HG02885 (cell line): Measurements from ENCODE around the gene LEF1.
A peak's percentile ranks its signal among the peaks of the same experiment; 100 is the strongest.

Experiments used
- ATAC-seq: cut with Tn5 transposase; IDR thresholded peaks from one replicate; pipeline ENCODE4 v1.9.1; 2021; ENCODE audit warnings: mild to moderate bottlenecking; ENCODE audit not compliant: unreplicated experiment, poor library complexity

Gene LEF1

GRCh38 chr4:108152980-108153379 is 15.8 kb downstream of the LEF1 start:
- ATAC-seq = no peak

- no peak for ATAC-seq
Observed at GRCh38 chr4:108149588-108150380, 18.9 kb downstream of the LEF1 start.

- ATAC-seq = no peak
Observed at GRCh38 chr4:108148316-108148715, 20.4 kb downstream of the LEF1 start.

- no peak for ATAC-seq
Observed at GRCh38 chr4:108146819-108147218, 21.9 kb downstream of the LEF1 start.

DNA sequence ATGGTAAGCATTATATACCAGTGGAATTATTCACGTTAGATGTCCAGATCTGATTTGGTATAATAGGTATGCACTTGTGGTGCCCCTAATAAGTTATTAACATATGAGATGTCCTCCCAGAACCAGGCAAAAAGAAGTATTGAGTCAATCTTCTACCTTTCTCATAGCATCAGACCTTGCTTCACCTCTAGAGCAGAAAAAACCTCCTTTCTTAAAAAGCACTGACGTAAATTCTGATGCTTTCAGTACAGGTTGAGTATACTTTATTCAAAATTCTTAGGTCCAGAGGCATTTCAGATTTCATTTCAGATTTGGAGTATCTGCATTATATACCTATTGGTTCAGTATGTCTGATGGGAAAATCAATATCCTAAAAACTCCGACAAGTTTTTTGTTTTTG is 22.4 kb downstream of the LEF1 start:
- no peak for ATAC-seq

DNA sequence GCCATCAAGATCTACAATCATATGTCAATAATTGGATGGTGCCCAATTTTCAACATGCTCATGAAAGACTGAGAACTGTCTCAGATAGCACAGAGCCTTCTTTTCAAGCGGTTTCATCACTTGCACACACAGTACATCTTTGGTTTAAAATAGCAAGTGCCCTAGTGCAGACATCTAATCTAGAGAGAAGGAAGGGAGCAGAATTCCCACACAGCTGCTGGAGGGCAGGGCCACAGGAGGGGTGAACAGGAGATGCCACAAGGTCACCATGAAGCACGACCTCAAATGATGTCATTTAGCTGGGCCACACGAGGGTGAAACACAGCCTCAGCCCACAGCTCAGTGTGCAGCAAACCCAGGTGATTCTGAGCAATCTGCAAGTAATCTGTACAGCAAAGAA is 24.3 kb downstream of the LEF1 start:
- ATAC-seq = peak; percentile 50

DNA sequence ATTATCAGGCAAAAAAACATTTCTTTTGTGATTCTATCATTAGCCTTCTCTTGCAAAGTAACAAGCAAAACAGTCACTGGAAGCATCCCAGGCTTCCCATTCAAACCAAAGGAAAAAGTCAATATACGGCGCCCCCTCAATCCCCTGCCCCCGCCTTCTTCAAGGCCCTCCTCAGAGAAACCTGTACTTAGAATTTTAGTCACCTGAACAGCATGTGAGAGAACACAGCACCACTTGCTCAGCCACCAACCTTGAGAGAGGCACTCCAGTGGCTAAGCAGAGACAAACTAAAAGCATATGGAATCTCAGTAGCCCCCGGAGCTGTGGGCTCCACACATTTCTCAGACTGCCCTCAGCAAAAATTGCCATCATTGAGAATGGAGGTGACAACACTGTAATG is 25.2 kb downstream of the LEF1 start:
- no peak for ATAC-seq

- no peak for ATAC-seq
Observed at GRCh38 chr4:108142870-108143269, 25.9 kb downstream of the LEF1 start.

GRCh38 chr4:108141213-108141950 is 27.4 kb downstream of the LEF1 start:
- ATAC-seq = no peak

DNA sequence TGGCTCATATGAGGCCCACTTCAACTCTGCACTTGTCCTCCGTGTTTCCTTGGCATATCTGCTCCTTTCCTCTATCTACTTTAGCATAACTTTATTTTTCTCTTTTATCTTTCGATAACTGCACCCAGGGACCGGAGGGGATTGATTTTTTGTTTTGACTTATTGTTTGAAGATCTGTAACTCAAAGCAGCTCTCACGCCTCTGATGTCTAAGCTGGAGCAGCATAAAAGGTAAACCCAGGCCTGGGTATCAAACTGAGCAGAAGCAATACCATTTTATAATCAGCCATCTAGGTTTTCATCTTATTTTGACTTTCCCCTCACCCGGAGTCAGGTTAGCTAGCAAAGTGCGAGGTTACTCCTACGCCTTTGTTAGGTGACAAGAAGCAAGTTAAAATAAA is 28.4 kb downstream of the LEF1 start:
- ATAC-seq = no peak

DNA sequence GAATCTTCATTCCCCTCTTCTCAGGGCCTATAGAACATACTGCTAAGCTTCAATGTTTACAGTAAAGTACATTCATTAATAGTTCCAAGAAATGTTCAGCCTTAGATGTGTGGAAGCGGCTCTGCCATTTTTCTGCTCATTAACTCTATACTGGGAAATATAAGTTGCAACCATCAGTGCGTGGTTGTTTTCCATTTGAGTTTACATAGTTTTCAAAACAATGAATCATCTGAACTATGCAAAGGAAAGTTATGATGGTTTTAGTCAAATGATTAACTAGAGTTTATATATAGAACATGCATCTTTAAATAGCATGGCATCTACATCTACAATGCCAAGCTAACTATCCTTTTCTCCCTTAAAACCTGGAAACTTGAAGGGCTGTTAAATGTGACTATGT is 29.6 kb downstream of the LEF1 start:
- ATAC-seq = peak; percentile 56

DNA sequence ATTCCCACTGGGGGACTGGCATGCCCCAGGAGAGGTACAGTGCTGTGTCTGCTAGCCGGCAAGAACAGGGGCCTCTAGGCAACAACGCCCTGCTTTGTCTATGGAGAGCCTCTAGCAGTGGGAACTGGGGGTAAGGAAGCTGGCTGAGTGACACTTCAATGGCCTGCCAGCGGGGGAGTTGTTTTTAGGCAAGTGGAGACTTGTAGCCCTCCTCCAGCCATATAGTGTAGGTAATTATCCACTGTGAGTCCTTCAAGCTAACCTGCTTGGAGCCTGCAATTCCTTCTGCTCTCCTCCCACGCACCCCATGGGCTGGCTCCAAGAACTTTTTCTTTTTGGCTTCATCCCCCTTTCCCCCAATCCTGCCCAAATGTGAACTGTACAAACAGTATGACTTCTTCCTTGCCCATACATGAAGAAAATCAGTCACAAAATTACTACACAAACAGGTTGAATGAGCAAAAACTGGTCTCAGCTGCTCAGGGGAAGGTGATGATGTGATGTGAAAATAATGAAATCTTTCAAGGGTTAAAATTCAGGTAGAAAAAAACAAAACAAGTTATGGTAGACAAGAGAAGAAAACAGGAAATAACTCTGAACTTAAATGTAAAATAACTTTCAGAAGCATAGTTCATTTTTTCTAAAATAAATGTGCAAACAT is 33.1 kb downstream of the LEF1 start:
- ATAC-seq = no peak

DNA sequence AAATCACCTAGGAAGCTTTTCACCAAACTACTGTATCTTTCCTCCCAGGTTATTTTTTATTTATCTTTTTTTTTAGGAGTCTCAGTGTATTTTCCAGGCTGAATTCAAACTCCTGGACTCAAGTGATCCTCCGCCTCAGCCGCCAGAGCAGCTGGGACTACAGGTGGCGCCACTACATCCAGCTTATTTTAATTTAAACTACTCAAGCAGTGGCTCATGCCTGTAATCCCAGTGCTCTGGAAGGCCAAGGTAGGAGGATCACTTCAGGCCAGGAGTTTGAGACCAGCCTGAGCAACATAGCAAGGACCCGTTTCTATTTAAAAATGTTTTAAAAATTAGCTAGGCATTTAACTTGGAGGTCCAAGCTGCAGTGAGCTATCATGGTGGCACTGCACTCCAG is 37.8 kb downstream of the LEF1 start:
- no peak for ATAC-seq

GRCh38 chr4:108129196-108129595 is 39.5 kb downstream of the LEF1 start:
- no peak for ATAC-seq

GRCh38 chr4:108126806-108127205 is 41.9 kb downstream of the LEF1 start:
- no peak for ATAC-seq

- no peak for ATAC-seq
Observed at GRCh38 chr4:108120789-108121188, 47.9 kb downstream of the LEF1 start.

- peak; percentile 11 for ATAC-seq
Observed at GRCh38 chr4:108119199-108119800, 49.4 kb downstream of the LEF1 start.

DNA sequence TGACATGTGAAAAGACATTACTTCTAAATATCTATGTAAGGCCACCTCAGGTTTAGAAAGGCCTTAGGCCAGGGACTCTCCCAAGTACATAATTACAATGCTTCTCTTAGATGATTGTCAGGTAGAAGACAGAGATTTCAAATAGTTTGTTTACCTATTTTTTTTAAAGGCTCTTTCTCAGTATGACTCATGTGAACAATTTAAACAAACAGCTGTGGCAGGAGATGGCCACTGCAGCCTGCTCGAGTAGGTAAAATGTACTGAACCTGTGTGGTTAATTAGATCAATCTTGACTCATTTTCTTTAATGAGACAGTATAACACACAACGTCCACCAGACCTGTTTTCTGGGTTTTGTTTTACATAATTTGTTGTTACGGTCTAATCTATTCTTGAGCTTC is 50.2 kb downstream of the LEF1 start:
- peak; percentile 91 for ATAC-seq

DNA sequence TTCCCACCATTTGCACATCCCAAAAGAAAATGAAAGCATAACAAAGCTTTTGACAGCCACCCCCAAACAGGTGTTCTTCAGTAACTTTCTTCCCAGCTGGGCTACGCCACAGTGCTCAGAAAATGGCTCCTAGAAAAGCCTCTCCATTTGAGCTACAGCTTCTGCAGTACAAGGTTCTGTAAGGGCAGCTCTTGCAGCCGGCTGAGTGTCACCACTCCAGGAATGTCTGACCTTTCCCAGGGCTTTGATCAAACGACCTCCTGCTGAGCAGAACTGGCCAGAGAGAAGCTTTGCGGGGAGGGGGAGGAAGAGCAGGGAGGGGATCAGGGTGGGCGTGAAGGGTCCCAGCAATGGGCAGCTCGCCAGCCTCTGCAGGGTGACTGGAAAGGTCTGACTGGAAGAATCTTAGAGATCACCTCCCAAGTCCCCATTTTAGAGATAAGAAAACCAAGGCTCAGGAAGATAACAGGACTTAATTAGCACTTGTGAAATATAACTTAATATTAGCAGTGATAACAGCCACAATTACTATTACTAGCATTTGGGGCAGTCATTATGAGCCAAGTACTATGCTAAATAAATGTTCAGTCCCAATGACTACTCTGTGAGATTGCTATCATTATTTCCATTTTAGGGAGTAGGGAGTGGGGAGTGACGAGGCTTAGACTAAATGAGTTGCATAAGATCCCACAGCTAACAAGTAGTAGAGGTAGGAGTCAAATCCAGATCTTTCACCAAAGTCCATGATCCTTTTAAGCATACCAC is 51.1 kb downstream of the LEF1 start:
- no peak for ATAC-seq
